Astrocyte of the hippocampus (primary cell): ENCODE data around the gene ECHS1.
A peak's percentile ranks its signal among the peaks of the same experiment; 100 is the strongest.
"Not testable (repeated sequence)": the region's sequence is repeated elsewhere in the genome, so short reads cannot be mapped to it uniquely, and the experiment has no call there.

ENCODE experiments used
- DNase-seq: peaks from one replicate; pipeline ENCODE4 v3.0.0; 2011; ENCODE audit warnings: low read depth, low spot score

ECHS1 gene

DNA sequence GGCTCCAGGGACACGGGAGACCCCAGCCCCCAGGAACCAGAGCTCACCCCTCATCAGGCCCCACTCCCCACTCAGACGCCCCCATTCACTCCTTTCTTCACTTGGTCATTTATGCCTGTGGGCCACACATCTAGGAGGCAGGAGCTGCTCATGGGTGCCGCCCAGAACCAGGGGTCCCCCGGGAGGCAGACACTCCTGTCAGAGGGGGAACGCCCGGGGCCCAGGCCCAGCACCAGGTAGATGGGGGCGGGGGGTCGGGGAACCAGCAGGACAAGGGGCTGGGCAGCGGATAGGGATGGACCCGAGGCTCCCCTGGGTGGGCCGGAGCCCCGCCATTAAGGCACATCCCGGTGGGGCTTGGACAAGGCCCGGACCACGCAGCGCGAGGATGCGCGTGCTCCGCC lies 48.3 kb downstream of the ECHS1 start:
- no peak for DNase-seq

DNA sequence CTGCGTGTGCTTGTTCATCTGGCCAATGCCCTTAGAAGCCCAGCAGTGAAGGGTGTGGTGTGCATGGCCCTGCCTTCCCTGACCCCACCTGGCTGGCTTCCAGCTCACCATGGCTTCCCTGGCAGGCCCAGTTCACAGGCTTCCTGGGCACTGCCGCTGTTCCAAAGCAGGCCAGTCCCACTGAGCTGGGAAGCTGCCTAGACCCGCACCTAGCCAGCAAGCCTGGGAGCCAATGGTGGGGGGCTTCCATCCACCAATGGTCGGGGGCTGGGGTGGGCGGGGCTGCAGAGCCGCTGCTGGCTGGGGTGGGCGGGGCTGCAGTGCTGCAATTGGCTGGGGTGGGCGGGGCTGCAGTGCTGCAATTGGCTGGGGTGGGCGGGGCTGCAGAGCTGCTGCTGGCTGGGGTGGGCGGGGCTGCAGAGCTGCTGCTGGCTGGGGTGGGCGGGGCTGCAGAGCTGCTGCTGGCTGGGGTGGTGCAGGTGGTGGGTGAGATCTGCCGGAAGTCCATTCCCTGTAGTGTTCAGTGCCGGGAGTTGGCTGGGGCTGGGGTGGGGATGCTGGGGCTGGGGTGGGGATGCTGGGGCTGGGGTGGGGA lies 48.9 kb downstream of the ECHS1 start:
- peak; percentile 76 for DNase-seq

DNA sequence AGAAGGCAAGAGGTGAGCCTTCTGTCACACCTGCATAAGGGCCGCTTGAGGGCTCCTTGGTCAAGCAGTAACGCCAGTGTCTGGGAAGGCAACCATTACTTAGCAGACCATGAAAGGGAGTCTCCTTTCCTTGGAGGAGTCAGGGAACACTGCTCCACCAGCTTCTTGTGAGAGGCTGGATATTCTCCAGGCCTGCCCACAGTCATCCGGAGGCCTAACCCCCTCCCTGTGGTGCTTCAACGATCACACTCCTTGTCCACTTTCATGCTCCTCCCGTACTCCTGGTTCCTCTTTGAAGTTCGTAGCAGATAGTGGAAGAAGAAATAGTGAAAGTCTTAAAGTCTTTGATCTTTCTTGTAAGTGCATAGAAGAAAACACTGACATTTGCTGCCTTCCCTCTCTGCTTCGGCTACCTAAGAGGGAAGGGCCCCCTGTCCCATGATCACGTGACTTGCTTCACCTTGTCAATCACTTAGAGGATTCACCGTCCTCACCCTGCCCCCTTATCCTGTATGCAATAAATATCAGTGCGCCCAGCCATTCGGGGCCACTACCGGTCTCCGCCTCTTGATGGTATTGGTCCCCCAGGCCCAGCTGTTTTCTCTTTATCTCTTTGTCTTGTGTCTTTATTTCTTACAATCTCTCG lies 51.0 kb downstream of the ECHS1 start:
- DNase-seq = not testable (repeated sequence)

DNA sequence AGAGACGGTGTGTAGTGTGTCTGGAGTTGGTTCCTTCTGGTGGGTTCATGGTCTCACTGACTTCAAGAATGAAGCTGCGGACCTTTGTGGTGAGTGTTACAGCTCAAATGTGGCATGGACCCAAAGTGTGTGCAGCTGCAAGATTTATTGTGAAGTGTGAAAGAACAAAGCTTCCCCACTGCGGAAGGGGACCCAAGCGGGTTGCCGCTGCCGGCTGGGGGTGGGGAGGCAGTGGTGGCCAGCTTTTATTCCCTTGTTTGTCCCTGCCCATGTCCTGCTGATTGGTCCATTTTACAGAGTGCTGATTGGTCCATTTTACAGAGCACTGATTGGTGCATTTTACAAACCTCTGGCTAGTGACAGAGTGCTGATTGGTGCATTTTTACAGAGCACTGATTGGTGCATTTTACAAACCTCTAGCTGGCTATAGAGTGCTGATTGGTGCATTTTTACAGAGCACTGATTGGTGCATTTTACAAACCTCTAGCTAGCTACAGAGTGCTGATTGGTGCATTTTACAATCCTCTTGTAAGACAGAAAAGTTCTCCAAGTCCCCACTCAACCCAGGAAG lies 52.2 kb downstream of the ECHS1 start:
- DNase-seq = not testable (repeated sequence)

DNA sequence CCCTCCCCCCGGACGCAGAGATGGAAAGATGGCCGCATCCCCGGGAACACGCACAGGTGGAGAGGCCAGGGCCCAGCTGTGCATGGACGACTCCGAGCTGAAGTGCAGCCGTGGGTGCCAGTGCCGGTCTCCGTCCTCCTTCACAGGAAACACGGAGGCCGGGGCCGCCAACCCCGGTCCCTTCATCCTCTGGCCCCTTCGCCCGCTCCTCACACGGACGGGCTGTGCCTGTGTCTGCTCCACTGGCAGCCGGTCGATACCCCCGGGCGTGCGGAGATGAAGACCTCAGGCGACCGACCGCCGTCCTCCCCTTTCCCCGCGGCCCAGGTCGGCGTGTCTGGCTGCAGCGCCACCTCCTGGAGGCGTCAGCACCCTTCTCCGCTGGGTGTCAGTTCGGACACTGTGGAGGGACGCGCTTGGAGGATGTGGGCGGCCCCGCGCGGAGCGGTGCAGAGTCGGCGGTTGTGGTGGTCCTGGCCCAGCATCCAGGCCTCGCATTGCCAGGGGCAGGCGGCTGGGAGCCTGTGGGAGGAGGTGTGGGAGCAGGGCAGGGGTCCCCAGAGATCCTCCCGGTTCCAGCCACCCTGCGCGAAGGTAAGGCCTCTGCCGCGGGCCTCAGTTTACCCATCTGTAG lies 54.5 kb downstream of the ECHS1 start:
- peak; percentile 88 for DNase-seq

DNA sequence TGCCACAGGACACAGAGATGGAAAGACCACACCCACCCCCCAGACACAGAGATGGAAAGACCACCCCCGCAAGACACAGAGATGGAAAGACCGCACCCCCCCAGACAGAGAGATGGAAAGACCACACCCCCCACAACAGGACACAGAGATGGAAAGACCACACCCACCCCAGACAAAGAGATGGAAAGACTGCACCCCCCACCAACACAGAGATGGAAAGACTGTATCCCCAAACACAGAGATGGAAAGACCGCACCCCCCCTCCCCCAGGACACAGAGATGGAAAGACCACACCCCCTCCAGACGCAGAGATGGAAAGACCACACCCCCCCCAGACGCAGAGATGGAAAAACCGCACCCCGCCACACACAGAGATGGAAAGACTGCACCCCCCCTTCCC lies 56.4 kb downstream of the ECHS1 start:
- no peak for DNase-seq

DNA sequence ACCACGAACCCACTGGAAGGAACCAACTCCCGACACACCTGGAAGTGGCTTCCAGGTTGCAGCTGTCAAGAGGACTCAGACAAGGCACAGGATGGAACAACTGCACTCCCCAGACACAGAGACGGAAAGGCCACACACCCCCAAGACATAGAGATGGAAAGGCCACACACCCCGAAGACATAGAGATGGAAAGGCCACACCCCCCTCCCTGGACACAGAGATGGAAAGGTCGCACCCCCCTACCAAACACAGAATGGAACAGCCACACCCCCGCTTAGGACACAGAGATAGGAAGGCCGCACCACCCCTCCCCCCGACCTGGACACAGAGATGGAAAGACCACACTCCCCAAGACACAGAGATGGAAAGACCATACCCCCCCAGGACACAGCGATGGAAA lies 56.9 kb downstream of the ECHS1 start:
- DNase-seq = no peak

DNA sequence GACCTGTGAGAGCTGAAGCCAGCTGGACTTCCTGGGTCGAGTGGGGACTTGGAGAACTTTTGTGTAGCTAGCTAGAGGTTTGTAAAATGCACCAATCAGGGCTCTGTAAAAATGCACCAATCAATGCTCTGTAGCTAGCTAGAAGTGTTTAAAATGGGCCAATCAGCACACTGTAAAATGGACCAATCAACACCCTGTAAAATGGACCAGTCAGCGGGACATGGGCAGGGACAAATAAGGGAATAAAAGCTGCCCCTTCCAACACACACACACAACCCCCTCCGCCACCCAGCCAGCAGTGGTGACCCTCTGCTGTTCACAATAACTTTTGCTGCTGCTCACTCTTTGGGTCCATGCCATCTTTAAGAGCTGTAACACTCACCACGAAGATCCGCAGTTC lies 57.3 kb downstream of the ECHS1 start:
- no peak for DNase-seq

DNA sequence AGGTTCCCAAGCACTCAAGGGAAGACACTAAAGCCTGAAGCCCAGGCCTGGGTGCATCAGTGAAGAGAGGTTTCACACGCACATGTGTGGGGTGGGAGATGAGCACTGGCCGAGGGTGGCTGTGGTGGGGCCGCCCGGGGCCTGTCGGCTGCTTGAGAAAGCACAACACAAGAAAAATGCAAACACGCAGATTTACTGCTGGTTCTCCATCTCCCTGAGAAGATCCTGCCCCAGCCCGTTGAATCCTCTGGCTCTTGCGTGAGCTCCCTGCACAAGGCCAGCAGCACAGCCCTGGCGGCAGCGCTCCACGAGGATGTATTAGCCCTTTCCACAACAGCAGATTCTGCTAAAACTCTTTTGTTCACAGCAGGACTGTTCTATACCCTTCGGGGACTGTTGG lies 58.2 kb downstream of the ECHS1 start:
- DNase-seq = no peak

DNA sequence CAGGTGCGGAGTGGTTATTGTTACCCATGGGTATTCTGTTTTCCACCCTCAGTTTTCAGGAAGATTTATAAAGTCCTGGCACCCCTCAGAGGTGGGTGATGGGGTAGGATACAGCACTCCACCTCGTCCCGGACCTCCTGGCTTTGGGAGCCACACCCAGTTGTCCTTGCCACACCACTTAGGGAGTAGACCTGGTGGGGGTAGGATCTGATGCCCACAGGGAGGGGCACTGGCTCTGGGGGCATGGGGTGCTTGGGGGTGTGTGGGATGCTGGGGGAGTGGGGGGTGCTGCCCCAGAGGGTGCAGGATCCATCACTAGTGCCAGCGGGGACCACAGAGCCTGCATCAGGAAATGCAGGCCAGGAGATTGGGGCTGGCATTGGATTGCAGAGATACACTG lies 60.0 kb downstream of the ECHS1 start:
- no peak for DNase-seq

DNA sequence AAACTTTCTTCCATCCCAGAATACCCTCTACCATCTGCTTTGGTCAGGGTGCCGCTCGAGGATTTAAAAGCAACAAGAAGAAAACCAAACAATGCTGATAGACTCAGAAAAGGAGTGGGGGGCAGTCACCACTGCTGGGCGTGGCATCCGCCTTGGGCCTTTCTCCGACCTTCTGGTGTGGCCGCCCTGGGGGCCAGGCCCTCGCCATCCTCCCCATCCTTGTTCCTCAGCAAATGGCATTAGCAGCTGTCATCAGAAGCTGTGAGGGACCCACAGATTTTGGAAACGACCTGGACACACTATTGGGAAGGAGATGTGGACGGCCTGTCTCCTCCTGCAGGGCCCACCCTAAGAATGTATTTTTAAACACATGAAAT lies 60.4 kb downstream of the ECHS1 start:
- no peak for DNase-seq
